GM18517 (cell line): ENCODE results near the gene CDC42EP5.

ENCODE experiments used
- ATAC-seq: cut with Tn5 transposase; IDR thresholded peaks from one replicate; pipeline ENCODE4 v1.9.1; 2021; ENCODE audit warnings: mild to moderate bottlenecking, moderate library complexity; ENCODE audit not compliant: unreplicated experiment

Gene CDC42EP5

DNA sequence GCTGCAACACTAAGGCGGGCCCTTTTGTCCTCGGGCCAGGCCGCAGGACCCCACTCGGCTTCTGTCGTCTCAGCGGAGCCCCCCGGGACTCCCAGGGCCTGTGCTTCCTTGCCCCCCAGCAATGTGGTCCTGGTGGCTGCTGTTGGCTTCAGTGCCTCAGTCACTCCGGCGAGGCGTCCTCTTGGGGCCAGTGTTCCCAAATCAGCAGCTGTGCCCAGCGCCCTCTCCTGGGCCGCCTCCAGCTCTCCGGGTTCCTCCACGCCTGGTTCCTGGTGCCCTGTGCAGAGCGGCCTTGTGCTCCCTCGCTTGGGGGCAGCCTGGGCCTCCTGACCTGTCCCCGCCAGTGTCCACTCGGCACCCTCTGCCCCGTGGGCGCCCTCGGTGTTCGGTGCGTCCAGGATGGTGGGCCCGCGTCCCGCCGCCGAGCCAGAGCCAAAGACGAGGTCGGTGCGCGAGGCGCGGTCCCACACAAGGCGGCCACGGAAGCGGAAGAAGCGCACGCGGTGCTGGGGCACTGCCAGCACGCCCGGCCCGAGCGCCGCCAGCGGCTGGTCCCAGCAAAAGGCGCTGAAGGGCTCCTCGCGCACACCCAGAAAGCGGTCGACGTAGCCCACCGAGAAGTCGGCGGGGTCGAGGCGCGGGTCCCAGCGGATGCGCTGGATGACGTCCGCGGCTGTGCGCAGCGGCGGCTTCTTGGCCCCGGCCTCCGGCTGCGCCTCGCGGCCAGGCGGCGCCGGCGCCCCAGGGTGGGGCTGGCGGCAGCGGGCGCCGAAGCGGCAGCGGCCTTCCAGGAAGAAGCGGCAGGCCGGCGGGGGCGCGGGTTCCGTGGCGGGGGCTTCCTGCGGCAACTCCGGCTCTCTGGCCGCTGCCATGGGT is 10.2 kb downstream of the CDC42EP5 start:
- ATAC-seq, result peak; percentile 9

DNA sequence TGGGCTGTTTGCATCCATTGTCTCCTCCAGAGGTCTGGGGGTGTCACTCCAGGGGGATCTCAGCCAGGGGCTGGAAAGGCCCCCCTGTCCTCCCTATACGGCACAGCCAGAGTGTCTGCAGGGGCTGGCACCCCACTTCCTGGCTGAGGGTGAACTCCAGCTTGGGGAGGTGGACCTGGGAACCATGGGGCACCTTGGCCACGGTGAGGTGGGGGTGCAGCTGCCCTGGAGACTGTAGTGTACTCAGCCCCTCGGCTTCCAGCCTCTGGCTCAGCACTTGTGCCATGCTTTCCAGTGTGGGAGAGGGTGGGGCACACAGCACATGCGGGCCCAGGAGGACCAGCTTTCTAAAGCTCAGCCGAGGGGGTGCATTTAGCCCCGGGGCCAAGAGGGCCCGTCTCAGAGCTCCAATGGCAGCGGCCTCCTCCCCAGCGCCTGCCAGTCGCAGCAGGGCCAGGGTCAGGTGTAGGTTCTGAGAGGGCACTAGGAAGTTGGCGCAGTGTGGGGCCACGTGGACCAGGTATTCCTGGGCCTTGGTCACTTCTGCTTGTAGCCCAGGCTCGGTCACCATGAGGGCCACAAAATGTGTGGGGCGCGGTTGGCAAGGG is 10.9 kb downstream of the CDC42EP5 start:
- no peak for ATAC-seq

DNA sequence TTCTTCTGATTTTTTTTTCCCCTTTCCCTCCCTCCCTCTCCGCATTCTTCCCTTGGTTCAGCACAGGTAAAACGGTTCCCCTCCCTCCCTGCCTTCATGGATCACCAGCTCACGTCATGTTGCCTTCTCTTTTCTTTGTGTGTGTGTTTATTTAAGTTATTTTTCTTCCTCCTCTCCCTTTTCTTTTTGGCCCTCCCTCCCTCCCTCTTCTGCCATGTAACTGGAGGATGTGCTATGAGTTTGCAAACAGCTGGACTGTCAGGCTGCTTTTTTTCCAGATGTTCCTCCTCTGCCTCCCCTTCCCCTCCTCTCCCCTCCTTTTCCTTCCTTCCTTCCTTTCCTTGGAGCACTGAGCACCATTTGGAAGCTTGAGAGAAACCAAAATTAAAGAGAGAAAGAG is 11.5 kb downstream of the CDC42EP5 start:
- ATAC-seq, result no peak

DNA sequence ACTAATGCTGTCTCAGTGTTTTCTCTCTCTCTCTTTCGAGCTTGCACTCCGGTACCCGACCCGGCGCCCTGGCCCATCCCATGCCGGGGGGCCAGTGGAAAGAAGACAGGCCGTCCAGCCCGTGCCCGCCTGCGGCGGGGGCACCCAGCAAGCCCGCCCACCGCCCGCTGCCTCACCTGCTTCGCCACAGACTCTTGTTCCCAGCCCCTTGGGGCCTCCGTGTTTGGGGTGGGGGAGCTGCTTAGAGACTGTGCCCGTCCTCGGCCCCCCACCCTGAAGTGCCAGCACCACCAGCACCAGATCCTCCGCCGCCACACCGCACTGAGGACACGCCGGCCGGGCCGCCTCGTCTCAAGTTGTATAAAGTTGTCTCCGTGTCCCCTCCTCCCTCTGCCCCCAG is 11.9 kb downstream of the CDC42EP5 start:
- no peak for ATAC-seq

DNA sequence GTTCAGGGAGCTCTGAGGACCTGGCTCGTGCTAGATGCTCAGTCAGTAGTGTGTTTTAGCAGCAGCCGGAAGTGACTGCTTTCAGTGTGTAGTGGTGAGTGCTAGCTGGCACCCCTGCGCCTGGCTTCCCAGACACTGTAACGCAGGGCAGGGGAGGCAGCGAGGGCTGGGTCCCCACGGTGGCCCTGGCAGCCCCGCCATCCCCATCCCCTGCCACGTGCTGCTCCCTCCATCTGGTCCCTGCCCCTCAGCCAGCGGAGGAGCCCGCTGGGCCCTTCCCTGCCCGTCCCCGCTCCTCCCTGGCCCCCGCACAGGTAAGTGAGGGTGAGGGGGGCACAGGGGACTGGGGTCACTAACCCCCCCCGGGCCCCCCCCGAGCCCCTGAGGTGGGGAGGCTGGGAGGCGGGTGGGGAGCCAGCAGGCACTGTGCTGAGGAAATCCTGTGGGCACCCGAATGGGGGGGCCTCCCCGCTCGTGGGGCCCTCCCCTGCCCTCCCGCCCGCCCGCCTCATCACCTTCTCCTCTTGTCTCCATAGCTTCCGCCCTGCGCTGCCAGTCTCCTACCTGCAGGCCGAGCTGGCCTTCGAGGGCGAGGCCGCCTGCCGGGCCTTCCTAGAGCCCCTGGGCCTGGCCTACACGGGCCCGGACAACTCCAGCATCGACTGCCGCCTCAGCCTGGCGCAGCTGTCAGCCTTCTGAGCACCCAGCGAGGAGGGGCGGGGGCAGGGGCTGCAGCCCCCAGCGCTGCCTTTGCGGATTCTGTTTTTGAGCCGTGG is 12.7 kb downstream of the CDC42EP5 start:
- no peak for ATAC-seq

DNA sequence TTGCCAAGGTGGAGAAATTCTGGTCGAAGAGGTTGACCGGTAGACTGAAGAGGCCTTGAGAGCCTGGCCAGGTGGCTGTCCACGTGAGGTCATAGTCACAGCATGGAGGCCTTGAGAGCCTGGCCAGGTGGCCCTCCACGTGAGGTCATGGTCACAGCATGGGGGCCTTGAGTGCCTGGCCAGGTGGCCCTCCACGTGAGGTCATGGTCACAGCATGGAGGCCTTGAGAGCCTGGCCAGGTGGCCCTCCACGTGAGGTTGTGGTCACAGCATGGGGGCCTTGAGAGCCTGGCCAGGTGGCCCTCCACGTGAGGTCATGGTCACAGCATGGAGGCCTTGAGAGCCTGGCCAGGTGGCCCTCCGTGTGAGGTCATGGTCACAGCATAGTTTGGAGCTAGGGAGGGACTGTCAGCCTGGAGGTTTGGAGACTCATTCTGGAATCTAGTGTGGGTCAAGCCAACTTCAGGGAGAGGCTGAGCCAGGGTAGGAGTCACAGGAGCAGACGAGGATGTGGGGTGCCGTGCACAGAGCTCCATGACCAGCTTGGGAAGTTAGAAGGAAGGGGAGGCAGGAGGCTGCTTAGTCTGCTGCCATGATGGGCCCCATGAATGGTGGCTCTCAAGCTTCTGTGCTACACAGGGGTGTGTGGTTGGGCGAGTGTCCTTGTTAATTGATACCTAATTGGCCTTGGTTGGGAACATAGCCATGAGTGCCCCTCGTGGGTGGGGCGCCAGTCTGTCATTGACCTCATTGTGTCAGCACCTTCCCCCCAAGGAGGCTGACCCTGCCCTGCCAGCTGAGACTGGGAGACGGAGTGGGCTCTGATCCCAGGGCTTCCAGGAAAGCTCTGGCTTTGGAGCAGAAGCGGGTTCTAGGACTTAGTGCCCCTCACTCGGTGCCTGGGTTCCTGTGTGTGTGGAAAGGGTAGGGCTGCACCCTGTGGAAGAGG is 13.5 kb downstream of the CDC42EP5 start:
- ATAC-seq, result no peak

DNA sequence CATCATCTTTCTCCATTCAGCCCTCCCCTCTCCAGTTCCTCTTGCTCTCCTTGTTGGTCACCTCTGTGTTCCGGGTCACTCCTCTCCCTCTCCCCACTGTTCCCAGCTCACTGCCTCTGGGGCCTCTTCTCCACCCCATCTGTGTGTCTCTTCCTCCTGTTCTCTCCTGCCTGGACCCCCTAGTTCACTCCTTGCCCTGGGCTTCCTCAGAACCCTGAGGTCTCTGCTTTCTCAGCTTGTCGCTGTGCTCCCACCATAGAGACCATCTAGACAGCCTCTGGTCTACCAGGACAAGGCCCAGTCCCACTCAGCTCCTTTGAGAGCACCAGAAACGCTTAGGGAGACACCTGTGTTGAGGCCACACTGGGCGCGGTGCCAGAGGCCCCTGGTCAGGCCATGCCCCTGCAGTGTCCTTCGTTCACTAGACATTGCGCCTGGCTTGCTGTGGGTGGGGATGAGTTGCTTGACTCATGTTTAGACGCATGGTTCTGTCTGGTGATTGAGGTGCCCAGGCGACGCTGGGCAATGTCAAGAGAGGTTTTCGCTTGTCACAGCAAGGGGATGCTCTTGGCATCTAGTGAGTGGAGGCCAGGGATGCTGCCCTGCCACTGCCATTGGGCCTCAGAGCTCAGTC is 14.3 kb downstream of the CDC42EP5 start:
- no peak for ATAC-seq

DNA sequence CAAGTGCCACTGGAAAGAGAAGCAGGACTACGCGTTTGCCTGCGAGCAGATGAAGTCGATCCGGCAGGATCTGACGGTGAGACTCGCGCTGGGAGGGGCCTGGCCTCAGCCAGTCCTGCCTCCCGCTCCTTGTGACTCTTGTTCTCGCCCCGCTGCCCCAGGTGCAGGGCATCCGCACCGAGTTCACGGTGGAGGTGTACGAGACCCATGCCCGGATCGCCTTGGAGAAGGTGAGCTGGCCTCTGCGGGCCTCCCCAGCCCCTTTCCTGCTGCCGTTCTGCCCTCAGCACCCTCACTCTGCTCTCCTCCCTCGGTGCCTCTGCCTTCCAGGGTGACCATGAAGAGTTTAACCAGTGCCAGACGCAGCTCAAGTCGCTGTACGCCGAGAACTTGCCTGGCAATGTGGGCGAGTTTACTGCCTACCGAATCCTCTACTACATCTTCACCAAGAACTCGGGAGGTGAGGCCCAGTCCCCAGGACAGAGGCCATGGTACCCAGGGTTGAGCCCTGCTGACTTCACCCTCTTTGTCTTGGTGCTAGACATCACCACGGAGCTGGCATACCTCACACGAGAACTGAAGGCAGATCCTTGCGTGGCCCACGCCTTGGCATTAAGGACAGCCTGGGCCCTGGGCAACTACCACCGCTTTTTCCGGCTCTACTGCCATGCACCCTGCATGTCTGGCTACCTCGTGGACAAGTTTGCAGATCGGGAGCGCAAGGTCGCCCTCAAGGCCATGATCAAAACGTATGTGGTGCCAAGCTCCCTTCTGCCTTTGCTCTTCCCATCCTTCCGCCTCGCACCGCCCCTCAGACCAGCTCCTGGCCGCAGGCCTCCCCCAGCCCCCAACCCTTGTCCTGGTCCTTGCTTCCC is 15.1 kb downstream of the CDC42EP5 start:
- no peak for ATAC-seq

DNA sequence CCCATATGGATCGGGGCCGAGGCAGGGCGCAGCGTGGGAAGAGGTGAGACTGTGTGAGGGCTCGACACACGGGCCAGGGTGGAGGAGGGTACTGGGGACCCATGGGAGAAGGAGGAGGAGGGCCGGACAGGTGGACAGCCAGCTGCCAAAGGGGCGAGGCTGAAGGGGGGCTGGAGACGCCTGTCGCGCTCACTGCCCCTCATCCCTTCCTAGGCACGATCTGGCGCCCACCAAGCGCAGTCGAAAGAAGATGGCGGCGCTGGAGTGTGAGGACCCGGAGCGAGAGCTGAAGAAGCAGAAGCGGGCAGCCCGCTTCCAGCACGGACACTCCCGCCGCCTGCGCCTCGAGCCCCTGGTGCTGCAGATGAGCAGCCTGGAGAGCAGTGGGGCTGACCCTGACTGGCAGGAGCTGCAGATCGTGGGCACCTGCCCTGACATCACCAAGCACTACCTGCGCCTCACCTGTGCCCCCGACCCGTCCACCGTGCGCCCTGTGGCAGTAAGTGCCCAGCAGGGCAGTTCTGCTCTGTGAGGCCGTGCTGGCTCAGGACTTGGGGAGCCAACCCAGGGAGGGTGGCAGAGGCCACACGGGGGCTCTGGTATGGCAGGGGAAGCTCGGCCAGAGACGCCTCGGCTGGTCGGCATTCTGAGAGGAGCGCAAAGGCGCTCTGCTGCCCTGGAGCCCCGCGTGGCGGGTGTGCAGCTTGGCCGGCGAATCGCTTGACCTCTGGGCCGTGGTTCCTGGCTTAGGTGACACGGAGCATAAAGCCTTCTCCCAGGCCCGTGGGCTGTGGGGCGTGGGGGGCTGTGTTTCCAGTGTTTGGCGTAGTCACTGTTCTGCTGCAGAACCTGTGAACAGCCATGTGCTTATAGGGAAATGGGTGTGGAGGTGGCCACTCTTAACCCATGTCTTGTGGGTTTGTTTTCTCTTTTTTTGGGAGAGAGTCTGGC is 16.4 kb downstream of the CDC42EP5 start:
- ATAC-seq, result no peak

DNA sequence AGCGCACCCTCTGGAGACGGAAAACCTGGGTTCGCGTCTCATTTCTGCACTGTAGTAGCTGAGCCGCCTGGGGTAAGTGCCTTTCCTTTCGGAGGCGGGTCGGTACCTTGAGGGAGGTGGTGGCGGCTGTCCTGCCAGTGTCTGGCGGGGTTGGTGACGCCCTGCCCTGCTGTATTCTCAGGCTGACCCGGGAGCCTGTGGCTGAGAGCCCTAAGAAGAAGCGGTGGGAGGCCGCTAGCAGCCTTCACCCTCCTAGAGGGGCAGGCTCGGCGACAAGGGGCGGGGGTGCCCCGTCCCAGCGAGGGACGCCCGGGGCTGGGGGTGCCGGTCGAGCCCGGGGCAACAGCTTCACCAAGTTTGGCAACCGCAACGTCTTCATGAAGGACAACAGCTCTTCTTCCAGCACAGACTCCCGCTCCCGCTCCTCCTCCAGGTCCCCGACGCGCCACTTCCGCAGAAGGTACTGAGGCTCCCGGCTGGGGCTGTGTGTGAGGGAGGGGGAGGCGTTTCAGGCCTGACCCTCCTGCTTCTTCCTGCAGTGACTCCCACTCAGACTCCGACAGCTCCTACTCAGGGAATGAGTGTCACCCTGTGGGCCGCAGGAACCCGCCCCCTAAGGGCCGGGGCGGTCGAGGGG is 17.2 kb downstream of the CDC42EP5 start:
- ATAC-seq, result no peak

DNA sequence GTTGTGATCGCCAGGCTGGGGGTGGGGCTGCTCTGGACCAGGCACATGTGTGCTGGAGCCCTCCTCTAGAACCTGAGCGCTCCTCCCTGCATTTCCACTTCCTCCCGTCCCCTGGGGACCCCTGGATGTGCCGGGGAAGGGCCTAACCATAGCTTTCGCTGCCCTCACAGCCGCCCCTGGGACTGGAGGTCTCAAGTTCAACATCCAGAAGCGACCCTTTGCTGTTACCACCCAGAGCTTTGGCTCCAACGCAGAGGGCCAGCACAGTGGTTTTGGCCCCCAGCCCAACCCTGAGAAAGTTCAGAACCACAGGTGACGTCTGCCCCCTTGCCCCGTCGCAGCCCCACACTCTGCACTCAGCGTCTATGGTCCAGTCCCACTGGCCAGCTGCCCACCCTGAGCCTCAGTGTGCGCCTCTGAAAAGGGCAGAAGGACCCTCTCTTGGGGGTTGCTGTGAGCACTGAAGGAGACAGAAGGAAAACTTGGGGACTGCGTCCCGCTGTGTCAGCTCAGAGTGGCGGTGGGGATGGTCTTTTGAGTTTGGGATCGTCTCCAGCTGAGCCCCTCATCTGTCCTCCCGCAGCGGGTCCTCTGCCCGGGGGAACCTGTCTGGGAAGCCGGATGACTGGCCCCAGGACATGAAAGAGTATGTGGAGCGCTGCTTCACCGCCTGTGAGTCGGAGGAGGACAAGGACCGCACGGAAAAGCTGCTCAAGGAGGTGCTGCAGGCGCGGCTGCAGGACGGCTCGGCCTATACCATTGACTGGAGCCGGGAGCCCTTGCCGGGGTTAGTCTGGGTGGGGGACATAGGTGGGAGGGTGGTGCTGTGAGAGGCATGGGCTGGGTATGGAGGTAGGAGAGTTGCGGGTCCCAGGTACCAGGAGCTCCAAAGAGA is 18.1 kb downstream of the CDC42EP5 start:
- ATAC-seq, result no peak

DNA sequence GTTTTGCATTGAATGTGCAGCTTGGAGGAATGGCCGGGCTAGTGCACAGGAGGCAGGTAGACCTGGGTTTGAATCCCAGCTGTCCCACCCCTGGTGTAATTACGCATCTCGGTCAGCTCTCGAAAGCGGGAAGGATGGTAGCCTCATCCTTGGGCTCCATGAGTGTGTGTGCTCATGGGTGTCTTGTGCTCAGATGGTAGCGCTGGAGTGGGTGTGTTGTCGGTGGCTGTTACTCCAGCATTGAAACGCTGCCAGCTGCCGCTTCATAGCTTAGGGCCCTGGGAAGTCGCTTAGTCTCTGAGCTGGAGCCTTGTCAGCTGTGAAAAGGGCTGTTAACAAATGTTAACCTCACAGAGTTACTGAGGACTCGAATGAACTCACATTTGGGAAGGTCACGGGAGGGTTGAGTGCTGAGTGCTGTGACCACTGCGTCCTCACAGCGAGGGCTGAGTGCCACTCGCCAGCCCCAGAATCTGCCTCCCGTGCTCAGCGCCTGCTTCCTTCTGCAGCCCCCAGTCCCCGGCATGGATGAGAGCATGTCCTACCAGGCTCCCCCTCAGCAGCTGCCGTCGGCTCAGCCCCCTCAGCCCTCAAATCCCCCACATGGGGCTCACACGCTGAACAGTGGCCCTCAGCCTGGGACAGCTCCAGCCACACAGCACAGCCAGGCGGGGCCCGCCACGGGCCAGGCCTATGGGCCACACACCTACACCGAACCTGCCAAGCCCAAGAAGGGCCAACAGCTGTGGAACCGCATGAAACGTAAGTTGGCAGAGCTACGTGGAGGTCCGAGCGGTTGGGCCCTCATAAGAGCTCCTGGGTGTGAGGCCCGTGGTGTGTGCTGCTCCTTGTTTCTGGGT is 18.9 kb downstream of the CDC42EP5 start:
- ATAC-seq, result no peak

DNA sequence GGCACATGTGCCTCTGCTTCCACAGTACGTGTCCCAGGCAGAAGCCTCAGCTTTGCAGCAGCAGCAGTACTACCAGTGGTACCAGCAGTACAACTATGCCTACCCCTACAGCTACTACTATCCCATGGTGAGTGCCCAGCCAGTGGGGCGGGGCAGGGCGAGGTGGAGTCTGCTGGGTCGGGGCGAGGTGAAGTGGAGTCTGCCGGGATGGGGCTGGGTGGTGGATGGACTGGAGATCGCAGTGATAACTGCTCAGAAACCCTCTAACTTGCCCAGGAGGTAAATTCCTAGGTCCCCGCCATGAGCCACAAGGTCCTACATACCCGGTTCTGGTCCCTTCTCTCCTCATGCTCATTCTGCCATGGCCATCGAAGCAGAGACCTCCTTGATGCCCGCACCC is 20.5 kb downstream of the CDC42EP5 start:
- ATAC-seq, result no peak

DNA sequence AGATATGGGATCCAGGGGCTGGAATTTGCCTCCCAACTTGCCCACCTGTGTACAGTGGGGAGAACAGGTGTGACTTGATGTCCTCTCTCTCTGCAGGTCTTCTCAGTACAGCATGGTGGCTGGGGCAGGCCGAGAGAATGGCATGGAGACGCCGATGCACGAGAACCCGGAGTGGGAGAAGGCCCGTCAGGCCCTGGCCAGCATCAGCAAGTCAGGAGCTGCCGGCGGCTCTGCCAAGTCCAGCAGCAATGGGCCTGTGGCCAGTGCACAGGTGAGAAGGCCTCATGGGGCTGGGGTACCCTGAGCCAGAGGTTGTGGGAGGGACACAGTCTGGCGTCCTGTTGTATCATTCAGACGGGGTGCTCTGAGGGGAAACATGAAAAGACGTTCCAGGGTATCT is 21.1 kb downstream of the CDC42EP5 start:
- ATAC-seq, result no peak

DNA sequence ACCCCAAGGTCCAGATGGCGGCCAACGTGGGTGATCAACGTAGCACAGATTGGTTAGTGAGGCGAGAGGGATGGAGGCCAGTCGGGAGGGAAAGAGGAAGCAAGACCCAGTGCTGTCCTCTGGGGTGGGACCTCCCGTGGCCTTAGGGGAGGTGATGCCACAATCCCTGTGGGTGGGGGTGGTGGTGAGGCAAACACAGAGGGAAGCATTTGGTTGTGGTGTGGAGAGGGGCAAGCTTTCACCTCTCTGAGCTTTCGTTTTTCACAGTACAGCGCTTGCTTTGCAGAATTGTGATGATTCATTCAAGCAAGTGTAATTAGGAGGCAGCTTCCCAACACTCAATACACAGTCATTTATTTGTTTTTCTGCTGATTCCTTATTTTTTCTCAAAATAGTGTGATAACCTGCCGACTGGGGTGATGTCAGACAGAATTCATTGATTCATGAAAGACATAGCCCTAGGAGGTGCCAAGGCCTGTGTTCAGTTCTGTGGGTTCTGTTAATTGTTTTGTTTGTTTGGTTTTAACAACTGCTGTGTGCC is 21.7 kb downstream of the CDC42EP5 start:
- ATAC-seq, result no peak
